DMS79 (cell line): ENCODE results near the gene HAAO.
A peak's percentile ranks its signal among the peaks of the same experiment; 100 is the strongest.

Experiments used
- DNase-seq: peaks from one replicate; lab custom pipeline; 2025; lab: John Stamatoyannopoulos, UW

The HAAO gene

DNA sequence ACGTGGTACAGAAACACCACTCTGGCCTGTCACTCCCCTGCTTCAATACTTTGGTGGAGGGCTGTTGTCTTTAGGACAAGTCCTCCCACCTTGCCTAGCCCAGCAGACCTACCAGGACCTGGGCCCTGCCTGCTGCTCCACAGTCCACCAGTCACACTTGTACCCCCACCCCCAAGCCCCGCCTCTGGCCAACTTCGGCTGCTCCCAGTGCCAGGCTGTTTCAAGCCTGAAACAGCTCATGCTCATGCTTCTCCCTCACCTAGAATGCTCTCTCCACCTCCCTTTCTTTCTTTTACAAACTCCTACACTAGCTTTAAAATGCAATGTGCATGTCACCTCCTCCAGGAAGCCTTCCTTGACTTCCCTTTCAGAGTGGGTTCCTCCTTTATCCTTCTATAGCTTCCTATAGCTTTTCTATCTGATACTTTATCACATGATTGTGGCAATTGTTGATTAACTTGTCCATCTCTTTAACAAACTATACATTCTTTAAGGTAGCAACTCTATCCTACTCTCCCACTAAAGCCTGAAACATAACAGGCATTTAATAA, 23.6 kb downstream of the HAAO start:
- no peak for DNase-seq

DNA sequence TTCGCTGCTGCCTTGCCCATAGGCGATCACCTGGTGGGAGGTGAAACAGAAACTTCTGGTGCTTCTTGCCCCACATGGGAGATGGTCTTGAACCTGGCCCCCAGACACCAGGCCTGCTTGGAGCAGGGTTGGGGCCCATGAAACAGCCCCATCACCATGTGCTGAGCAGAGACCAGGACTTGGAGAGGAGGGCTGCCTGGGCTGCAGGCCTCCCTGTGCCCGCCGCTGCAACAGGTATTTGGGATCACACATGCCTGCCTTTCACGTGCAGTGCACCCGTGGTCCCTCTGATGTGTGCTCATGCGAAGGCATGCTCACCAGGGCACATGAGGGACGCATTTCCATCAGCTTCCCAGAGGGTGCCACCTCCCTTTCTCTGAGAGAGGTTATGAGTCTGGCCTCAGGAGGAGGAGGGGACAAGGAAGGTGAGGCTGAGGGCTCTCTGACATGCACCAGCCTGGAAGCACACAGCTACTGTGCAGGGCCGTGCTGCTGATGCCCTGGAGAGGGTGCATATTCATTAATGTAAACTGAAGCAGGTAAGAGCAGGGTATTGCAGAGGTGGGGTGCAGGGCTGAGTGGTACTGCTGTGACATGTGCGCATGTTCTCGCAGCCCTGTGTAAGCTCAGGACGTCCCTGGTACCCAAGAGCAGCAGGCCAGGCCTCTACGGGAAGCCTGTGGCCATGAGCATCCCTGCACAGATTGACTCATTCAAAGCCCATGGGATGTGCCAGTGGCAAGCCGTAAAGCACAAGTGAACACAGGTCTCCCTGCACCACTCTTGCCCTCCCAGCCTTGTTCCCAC, 24.3 kb downstream of the HAAO start:
- DNase-seq, result no peak

DNA sequence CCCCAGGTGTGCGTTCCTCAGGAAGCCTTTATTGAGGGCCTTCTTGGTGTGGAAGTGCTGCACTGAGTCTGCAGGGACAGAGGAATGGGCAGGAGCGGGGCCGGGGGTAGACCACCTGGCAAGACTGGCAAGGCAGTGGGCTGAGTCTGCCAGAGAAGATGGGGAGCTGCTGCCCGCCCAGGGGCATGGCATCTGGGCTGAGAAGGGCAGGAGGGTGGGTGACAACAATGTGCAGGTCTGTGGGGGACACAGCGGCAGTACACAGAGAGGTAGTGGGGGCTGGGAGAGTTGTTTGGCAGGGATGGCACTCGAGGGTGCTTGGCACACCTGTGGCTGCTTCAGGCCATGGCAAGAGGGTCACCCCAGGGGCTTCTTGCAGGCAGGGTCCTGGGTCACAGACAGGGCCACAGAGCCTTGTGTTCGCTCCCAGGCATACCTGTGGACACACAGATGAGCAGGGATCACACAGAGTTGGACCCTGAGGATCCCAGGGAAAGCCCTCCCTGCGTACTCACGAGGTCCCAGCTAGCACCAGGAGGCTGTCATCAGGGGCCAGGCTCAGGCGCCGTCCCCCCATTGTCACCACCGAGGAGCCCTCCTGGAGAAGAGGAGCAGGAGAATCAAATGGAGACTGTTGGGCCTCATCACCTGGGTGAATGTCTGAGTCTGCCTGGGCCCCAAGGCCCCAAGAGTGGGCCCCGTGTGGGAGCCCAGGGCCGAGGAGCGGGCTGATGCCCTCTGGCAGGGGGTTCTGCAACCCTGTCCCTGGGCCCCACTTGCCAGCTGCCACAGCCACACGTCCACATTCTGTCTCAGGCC, 25.1 kb downstream of the HAAO start:
- DNase-seq, result no peak

DNA sequence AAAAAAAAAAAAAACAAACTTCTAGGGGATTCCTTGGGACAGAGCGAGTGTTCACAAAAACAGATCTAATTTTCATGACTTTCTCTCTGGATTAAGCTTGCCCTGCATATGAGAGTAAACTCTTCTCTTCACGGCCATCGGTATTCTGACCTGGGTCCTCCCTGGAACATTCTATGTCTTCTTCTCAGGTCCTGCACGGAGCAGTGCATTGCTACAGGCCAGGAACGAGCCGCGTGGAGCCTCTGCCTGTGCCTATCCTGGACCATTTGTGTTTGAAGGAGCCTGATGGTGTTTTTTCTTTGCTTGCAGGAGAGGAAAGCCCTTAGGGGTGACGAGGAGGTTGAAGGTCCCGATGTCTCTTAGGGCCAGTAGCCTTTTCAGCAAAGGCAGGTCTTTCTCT, 26.7 kb downstream of the HAAO start:
- DNase-seq, result no peak

DNA sequence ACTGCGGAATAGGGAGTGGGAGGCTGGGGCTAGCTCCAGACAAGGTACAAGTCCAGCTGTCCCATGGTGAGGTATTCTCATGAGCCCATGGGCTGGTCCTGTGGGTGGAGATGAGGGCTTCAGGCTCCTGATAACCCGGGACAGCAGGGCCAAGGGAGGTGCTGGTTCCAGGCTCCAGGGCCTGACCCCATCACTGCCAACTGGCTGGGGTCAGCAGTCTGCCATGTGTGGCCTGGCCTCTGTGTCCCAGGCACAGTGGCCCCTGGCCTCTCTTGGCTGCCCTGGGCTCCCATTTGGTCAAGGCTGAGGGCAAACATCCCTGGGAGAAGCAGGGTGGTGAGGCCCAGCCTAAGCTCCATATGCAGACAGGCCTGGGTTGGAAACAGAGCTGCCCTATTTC, 27.5 kb downstream of the HAAO start:
- no peak for DNase-seq

DNA sequence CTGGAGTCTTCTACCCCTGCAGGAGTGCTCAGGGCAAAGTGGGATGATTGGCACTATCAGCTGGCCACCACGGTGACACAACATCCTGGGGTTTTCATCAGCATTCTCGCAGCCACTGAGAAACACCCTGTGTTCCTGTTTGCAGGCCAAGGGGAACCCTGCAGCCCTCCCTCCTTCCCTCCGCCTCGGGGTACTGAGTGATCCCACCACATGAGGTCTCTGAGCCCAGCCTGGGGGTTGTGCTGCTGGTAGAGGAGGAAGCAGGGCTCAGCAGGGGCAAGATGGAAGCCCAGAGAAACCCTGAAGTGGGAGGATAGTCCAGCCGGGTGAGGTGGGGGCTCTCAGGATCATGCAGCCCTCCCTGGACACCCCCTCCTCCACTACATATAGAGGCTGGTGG, 28.3 kb downstream of the HAAO start, which contains the start of gene OXER1:
Gene OXER1, minus strand, starts transcription at position 40 of the 400 bp plus-strand sequence. CDS start 73 bp downstream, outside the sequence.
- no peak for DNase-seq

DNA sequence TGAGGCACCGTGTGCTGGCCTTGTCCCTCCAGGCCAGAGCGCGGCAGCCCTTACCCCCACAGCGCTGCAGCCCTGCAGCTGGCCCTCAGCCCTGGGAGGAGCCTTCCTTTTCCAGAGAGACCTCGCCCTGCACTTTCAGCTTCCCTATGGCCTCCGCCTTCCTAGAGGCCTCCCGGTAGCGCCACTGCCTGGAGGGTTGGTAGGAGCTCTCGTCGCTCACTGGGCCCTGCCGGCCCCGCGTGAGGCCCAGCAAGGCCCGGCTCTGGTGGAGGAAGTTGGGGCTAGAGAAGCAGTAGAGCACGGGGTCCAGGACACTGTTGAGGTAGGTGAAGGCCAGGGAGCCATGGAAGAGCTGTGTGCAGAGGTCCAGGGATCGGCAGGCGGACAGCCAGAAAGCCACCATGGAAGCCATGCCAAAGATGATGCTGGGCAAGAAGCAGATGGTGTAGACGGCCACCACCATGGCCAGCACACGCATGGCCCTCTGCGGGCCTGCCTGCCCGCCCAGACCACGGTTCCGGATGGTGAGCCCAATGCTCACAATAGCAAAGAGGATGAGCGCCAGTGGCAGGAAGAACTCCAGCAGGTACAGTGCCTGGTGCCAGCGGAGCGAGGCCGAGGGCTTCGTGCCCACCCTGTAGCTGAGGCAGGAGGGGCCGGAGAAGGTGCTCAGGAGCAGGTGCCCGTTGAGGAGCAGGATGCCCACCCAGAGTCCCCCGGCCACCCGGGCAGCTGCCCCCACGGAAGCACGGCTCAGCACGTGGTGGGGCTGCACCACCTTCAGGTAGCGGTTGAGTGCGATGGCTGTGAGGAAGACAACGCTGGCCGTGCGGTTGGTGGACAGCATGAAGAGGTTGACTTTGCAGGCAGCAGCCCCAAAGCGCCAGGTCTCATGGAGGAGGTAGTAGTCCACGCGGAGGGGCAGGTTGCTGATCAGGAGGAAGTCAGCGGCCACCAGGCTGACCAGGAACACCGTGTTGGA, 29.3 kb downstream of the HAAO start:
- DNase-seq, result no peak

DNA sequence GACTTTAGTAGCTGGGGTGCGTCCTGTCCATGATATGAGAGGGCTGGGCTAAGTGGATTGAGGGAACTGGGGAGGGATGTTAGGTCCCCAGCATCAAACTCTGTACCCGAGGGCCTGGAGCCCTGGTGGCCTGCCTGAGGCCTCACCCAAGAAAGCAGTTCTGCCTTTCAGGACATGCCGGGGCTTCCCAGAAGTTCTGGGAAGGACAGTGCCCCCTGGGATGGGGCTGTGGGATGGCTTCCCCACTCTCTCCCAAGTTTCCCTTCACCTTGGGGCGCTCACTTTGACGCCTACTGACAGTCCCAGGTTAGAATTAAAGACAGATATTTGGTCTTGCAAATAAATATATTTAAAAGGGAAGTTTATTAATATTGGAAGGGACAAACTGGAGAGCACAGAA, 30.2 kb downstream of the HAAO start:
- no peak for DNase-seq

DNA sequence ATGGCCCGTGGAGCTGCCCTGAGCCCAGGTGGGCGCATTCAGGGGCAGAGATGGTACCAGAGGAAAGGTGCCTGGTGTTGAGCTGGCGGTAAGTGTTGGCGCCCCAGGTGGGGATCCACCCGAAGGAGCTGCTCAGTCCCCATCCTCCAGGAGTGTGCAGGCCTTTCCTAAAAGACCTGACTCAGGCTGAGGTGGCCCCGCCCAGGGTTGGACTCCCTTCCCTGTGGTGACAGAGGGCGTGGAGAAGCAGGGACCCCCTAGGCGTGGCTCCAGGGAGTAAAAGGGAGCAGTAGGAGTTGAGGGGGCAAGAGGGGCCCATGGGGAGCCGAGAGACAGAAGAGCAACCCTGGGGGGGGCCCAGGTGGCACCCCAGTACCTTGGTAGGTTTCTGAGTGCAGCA, 30.8 kb downstream of the HAAO start:
- DNase-seq, result no peak

DNA sequence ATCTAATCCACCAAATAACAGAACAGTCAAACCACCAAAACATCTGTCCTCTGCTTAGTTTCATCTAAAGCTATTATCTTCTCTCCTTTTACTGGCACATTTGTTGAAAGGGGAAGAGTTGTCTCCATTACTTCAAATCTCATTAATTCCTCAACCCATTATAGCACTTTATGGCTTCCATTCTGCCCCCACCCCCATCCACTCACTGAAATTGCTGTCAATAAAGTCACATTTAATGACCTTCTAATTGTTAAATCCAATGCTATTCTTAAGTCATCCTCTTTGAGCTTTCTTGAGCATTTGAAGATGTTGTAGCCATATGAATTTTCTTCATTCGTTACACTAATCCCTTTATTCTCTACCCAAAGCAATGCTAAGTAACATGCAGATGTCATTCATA, 33.6 kb downstream of the HAAO start:
- no peak for DNase-seq

DNA sequence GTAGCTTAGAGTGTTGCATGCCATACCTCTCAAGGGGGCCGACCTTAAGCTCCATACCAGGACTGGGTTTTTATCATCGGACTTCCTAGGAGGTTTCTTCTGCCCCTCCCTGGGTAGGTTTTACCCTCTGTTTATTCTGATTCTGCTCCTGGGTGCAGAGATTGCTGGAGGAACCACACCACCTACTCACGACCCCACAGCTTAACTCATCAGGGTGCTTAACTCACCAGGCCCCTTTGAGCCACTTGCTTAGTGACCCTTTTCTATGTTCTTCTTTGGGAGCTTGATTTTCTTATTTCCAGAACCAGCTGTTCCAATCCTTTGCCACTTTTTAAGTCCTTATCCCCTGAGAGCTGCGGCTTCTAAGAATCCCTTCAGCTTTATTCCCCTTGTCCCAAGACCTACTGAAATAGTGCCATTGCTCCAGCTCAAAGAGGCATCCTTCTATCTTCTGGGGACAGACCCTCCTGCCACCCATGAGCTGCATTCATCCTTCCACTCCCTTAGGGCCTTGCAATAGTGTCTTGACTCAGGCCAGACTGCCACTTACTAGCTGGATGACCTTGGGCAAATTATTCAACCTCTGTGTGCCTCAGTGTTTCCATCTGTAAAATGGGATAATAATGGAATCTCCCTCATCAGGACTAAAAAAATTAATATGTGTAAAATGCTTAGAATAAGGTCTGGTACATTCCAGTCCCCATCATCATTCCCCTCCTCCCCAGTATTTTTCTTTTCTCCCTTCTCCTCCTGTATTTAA, 34.2 kb downstream of the HAAO start:
- no peak for DNase-seq

DNA sequence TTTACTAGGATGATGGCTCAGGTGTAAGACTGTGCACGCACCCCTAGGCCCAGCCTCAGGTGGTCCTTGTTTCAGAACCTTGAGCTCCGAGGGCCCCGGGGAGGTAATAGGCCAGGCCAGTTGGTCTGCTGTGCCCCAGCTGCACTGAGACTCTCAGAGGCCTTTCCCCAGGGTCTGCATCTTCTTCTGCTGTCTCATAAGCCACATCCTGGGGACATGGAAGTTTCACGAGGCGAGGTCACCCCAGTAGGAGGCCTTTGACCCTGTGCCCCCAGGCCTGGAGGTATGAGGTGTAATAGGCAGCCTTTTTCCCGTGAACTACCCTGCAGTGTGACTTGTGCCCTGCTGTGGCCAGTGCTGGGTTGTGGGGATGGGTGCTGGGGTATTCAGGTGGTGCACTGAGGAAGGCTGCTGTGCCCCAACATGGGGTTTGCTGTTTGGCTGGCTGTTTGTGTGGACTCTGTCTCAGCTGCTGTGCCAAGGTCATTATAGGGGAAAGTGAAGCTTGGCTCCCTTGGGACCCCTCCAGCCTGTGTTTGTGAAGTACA, 35.3 kb downstream of the HAAO start:
- DNase-seq, result no peak

DNA sequence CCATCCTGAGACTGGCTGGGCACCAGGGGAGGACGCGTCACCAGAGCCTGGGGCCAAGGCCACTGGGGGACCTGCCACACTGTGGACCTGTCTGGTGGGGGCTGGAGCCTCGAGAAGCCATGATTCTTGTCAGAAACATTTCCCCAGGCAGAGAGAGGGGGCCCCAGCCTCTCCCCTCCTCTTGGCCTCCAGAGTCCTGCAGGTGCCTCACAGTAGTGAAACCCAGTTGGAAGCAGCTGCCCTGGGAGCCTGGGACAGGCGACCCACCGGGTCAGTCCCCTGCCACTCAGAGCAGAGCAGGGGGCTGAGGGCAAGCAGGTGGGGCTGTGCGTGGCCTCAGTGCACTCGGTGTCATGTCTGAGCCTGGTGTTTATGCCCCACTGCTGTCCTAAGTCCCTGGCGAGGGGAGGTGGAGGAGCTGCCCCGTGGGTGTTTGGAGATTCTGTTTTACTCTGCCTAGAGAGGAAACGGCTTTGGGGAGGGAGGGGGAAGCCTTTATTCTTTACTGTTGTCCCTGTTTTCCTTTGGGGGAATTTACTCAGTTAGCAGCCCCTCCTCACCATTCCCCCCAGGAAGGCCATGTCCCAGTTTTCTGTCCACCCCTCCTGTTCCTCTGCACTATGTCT, 36.1 kb downstream of the HAAO start:
- no peak for DNase-seq

DNA sequence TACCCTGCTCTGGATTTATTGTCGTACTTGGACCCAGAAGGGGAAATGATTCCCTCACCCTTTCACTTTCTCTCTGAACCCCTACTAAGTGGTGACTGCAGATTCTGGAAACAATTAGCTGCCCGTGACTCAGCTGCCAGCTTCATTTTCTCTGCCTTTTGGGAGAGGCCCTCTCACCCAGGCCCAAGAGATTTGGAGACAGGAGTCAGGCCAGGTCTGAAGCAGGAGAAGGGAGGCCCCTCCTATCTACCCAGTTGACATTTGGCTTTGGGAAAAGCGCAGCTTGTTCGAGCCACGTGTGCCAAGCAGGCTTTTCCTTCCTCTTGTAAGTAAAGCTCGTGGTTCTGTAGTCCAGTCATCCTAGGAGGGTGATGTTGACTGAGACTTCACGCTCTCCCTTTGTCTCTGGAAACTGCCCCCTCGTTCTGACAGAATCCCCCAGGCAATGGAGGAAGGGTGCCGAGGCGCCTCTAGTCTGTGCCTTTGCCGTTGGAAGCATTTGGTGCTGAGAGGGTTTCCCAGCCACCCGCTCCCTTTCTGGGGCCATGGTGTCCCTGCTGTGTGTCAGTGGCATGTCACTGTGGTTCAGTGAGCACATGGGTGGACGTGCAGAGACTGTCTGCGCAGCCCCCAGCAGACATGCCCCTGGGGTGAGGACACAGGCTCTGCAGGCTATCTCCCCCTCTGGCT, 37.0 kb downstream of the HAAO start:
- DNase-seq, result no peak

DNA sequence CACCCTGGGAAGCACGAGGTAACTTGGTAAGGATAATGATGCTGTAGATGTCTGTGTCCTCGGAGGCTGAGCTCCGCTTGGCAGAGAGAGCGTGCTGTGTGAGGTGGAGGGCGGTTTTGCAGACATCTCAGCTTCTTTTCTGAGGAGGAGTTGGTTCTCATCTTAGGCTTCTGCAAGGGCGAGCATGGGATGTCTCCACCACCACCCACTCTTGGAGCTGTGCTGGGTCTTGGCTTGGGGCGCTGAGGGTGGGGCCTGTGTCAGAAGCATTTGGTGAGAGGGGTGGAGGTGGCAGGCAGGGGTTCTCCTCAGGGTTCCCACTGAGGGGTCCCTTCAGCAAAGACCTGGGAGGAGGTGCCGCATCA, 37.6 kb downstream of the HAAO start:
- no peak for DNase-seq

DNA sequence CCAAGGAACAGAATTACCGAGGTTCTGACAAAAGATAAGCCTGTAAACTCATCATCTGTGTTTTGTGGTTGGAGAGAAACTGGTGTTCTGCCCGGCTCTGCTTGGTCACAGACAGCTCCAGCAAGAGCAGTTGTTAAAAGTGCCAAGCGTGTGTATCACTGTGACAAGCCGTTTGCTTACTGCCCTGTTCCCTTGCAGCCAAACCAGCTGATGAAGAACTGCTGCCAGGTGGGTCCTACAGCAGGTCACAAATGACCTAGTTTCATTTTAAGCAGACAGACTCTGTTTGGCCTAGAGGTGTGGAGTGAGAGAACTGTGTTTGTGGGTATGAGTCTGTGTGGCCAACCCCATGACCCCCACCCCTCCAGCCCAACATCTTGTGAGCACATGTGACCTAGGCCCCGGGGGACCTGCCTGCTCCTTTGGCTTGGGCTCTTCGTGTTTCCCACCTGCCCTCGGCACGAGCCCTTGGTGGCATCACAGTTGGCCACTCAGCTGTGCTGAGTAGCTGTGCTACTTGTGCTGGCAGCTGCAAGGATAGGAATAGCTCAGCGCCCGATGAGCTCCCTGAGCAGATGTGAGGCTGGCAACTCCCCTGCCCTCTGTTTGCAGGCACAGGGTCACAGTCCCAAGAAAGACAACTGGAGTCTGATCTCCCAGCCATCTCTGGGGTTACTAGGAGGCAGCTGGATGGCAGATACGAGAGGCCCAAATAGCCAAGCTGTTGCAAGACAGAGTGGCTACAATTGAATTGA, 38.2 kb downstream of the HAAO start:
- DNase-seq, result peak; percentile 72

DNA sequence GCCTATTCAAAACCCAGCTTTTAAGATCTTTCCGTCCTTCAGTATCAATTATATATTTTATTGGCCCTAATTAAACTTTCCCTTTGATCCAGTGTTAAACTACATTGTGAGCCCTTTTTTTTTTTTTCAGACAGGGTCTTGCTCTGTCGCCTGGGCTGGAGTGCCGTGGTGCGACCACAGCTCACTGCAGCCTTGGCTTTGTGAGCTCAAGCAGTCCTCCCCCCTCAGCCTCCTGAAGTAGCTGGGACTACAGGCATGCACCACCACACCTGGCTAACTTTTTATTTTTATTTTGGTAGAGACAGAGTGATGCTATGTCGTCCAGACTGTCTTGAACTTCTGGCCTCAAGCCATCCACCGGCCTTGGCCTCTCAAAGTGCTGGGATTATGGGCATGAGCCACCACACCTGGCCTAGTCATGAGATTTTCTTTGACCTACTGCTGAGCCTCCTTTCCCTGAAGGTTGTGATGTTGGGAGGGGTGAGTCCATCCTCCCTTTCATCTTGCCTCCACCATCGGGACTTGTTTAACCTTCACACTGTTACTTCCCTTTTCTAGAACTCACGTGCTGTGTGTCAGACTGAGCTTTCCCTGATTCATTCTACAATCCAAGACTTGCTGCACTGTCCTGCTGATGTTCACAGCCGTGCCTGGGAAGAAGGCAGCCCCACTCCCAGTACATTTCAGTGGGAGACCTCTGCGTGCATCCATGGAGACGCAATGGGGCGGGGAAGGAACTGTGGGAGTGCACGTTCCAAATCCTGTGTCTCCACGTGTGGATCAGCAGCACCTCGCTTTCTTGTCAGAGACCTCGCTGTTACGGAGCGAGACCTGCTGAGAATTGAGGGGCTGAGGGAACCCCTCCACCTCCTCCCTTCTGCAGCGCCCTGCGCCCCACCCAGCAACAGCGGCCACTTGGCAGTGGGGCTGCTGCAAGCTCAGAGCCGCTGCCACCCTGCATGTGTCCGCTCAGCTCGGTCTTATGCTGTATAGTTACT, 39.3 kb downstream of the HAAO start:
- no peak for DNase-seq

DNA sequence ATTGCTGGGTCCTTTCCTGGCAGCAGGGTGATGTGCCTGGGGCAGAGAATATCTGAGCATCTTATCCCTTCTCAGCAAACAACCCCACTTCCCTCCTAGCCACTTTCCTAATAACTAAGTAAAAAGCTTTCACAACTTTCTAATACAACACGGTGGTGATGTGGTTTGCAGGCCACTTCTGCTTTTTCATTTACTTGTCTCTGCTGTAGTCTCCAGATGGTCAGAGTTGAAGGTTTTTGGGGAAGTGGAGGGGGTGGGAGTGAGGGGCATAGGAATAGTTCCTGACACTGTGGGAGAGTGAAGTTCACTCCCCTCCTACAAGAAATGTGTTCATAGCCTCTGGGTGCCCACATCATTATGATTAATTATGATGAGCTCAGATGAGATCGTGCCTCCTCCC, 40.1 kb downstream of the HAAO start:
- no peak for DNase-seq
